Stimulated activated CD4-positive, alpha-beta T cell treated with anti-CD3 and anti-CD28 coated beads, Interleukin-1b, Interleukin-23, amount 100 ng/mL, for 48 hours (primary cell): ENCODE results near the gene RNF213.
"Not testable (repeated sequence)": the region's sequence is repeated elsewhere in the genome, so short reads cannot be mapped to it uniquely, and the experiment has no call there.

ENCODE experiments used
- DNase-seq: peaks from one replicate; pipeline ENCODE4 v3.0.0-alpha.2; 2020

The RNF213 gene

GRCh38 chr17:80323982-80324381 lies 63.3 kb downstream of the RNF213 start:
- no peak for DNase-seq

DNA sequence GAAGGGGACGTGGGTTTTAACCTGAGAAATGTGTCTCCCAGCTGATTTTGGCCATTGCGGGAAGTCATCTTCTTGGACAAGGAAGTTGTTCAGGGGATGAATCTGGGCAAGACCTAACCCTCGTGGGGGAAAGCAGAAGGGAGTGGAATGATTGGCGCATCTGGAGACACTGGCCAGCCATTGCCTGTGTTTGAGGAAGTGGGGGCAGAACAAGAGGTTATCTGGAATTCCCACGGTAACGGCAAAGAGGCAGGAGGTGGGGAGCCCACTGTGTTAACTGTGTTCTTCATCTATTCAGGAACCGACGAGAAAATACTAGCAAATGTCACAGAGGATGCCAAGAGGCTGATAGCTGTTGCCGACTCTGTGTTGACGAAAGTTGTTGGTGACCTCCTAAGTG lies 66.9 kb downstream of the RNF213 start:
- no peak for DNase-seq

GRCh38 chr17:80328634-80329380 lies 68.2 kb downstream of the RNF213 start:
- DNase-seq: no peak

GRCh38 chr17:80329421-80329820 lies 68.8 kb downstream of the RNF213 start:
- DNase-seq: not testable (repeated sequence)

DNA sequence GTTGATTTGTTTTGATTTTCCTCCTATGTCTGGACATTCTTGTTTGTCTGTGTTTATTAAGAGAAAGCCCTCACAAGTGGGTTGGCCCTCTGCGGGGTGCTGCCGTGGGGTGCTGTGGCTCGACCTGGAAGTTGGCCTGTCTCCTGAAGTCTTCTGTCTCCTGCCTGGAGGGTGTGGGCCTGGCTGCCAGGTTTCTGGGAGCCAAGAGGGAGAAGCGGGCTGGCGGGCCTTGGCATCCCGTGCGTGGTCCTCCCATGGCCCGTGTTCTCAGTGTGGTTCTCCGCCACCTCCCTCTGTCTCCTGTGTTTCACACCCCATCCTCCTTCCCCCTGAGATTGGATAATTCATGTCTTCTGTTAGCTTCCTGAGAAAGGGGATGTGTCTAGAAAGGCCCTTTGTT lies 69.6 kb downstream of the RNF213 start:
- no peak for DNase-seq

DNA sequence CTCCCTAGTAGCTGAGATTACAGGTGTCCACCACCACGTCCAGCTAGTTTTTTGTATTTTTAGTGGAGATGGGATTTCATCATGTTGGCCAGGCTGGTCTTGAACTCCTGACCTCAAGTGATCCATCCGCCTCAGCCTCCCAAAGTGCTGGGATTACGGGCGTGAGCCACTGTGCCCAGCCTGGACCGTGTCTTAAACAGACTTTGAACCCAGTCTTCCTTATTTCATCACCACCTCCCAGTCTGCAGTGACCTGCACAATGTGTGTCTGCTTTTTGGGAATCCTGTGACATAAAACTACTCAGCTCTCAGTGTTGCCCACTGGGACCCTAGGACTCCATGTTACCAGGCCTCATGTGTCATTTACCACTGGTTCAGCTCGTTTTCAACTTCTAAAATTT lies 70.3 kb downstream of the RNF213 start:
- not testable (repeated sequence) for DNase-seq

GRCh38 chr17:80331820-80332219 lies 71.2 kb downstream of the RNF213 start:
- DNase-seq: no peak

DNA sequence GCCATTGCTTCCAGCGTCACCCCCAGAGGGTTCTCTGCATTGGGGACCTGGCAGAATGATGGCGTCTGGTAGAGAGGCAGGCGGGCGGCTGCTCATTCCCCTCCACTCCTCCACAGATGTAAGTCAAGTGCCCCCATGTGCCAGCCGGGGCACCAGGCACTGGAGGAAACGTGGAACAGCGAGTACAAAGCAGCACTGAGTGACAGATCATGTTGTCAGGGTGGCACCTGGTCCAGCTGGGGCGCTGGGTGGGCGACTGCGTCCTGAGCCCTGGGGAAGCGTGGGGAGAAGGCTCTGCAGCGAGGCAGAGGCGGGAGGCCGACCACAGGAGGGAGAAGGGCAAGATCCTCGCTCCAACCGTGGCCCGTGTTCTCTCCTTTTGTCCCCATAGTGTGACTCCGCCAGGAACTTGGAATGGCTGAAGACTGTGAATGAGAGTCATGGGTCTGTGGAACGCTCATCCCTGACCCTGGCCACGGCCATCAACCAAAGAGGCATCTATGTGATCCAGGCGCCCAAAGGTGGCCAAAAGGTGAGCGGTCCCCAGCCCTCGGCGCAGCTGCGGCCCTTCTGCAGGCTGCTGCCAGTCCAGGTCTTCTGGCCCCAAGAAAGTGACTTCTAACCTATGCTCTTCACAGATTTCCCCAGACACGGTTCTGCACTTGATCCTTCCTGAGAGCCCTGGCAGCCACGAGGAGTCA lies 76.7 kb downstream of the RNF213 start:
- DNase-seq: no peak

DNA sequence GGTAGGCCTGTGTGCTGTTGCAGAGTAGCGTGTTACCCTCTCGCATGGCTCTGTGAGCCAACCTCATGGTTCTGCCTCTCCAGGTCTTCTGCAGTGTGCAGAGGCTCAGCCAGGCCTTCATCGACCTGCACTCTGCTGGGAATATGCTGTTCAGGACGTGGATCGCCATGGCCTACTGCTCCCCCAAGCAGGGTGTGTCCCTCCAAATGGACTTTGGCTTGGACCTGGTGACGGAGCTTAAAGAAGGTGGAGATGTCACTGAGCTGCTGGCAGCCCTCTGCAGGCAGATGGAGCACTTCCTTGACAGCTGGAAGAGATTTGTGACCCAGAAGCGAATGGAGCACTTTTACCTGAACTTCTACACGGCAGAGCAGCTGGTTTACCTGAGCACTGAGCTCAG lies 78.5 kb downstream of the RNF213 start:
- no peak for DNase-seq

GRCh38 chr17:80339731-80340456 lies 79.2 kb downstream of the RNF213 start:
- DNase-seq: no peak

DNA sequence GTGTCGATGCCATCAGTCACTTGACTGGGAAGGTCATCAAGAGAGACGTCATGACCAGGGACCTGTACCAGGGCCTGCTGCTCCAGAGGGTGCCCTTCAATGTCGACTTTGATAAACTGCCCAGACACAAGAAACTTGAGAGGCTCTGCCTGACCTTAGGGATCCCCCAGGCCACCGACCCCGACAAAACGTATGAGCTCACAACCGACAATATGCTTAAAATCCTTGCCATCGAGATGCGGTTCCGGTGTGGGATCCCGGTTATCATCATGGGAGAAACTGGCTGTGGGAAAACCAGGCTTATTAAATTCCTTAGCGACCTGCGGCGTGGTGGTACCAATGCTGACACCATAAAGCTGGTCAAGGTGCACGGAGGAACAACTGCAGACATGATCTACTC lies 84.7 kb downstream of the RNF213 start:
- DNase-seq: no peak

DNA sequence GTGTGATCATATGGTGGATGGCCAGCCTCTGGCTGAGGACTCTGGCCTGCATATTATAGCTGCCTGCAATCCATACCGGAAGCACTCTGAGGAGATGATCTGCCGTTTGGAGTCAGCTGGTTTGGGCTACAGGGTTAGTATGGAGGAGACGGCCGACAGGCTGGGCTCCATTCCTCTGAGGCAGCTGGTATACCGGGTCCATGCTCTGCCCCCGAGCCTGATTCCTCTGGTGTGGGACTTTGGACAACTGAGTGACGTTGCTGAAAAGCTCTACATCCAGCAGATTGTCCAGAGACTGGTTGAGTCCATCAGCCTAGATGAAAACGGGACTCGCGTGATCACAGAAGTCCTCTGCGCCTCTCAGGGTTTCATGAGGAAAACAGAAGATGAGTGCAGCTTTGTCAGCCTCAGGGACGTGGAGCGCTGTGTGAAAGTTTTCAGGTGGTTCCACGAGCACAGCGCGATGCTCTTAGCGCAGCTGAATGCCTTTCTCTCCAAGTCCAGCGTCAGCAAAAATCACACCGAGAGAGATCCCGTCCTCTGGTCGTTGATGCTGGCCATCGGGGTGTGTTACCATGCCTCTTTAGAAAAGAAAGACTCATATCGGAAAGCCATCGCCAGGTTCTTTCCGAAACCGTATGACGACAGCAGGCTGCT lies 85.3 kb downstream of the RNF213 start:
- no peak for DNase-seq

GRCh38 chr17:80346498-80347275 lies 86.0 kb downstream of the RNF213 start:
- no peak for DNase-seq

DNA sequence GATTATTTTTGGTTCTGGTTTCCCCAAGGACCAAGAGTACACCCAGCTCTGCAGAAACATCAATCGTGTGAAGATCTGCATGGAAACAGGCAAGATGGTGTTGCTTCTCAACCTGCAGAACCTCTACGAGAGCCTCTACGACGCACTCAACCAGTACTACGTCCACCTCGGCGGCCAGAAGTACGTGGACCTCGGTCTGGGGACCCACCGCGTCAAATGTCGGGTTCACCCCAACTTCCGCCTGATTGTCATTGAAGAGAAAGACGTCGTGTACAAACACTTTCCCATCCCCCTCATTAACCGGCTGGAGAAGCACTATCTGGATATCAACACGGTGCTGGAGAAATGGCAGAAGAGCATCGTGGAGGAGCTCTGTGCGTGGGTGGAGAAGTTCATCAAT lies 86.9 kb downstream of the RNF213 start:
- DNase-seq: no peak

DNA sequence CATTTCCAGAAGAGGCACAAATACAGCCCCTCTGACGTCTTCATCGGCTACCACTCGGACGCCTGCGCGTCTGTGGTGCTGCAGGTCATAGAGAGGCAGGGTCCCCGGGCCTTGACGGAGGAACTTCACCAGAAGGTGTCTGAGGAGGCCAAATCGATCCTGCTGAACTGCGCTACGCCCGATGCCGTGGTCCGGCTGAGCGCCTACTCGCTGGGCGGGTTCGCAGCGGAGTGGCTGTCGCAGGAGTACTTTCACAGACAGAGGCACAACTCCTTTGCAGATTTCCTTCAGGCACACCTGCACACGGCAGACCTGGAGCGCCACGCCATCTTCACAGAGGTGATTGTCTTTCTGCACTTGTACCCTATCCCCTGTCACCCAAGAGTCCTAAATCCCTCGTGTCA lies 87.3 kb downstream of the RNF213 start:
- no peak for DNase-seq

DNA sequence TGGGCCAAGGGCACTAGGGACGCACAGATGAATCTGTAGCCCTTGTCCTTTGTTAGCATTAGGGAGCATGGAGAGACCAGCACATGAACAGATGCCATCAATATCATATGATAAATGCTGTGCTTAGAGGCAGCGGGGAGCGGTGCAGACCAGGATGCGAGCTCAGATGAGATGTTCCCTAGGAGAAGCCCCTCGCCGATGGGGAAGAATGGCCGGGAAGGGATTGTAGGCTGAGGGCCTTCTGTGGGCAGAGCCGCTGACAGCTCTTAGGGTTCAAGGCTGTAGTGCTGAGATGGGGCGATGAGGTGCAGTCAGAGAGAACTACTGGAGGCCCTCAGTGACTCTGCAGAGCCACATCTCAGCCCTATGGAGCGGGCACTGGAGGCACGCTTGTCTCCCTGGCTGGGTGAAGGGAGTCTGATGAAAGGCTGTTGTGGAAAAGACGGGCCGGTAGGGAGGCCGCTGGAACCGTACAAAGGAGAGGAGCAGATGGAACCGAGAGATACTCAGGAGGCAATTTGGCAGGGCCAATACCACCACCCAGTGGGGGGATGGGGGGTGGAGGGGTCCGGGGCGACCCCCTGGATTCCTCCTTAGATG lies 88.0 kb downstream of the RNF213 start:
- DNase-seq: no peak

GRCh38 chr17:80349151-80349651 lies 88.5 kb downstream of the RNF213 start:
- DNase-seq: no peak

DNA sequence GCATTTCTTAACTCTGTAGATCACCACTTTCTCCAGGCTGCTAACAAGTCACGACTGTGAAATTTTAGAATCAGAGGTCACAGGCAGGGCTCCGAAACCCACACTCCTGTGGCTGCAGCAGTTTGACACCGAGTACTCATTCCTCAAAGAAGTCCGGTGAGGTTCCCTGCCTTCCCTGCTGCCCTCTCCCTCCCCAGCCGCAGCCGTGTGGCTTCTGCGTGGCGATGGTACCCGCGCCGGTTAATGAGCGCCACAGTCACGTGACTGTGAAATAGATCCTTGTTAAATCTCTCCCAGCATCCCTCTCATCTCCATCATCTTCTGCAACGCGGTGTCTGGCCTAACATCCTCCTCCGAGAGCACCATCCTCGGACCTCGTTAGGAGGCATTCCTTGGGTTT lies 89.1 kb downstream of the RNF213 start:
- no peak for DNase-seq

DNA sequence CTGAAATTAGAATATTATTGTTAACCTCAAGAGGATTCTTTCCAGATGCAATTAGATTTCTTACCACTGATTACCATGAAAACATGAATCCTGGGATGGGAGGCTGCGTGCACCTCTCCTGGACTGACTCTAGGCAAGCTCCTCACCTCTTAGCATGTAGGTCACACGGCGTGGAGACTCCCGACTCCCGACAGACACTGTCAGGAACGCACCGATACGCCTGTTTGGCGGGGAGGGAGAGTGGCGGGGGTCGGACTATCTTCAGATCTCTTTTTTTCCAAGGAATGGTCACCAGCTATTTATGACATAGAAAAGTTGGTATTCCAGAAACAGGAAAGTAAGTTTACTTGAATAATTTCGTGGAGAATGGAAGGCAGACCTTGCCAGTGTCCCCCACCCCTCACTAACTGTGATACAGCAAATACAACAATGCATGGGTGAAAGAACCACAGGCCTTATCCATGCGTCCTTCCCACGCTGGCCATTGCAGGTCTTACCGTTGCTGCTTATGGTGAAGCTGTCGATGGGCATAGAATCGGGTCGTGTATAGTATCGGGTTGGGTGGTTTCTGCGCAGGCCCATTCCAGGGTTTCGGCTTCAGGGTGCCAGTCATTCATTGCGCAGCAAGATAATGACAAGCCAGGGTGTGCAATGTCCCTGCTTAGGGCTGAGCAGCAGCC lies 91.7 kb downstream of the RNF213 start:
- no peak for DNase-seq

GRCh38 chr17:80352991-80353665 lies 92.5 kb downstream of the RNF213 start:
- DNase-seq: no peak
